ENCODE measurements around the gene CD7. TPM values are rescaled to one million over a fixed set of nuclear protein-coding genes. Genes with fewer than 3 reads are reported as not detected.
A peak's percentile ranks its signal among the peaks of the same experiment; 100 is the strongest.

The CD7 gene
- total RNA-seq, 1 experiment from 2014 or later, result not detected

DNA sequence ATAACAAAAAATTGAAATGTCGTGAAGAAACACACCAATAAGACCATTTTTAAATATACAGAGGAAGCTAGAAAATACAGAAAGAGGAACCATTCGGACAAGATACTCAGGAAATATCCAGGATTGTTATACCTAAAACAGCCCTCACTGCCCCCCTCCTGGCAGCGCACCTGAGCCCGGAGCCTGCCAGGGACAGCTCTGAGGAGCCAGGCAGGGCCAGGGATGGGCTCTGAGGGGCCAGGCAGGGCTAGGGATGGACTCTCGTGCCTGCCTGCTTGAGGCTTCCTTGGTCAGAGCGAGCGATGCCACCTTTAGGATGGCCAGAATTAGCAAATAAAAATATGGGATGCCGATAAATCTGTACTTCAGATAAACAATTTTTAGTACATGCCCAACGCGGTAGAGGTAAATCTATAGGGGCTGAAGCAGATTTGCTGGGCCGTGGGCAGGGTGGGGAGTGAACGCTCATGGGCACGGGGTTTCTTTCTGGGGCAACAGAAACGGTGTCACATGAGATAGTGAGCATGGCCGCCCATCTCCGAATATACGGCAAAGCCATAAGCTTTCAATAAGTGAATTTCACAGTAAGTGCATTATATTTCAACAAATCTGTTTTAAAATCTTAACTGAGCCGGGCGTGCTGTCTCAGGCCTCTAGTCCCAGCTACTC, 25.7 kb downstream of the CD7 start:
- H3K36me3 ChIP-seq (ENCODE audit: insufficient read depth, low read length, poor library complexity, severe bottlenecking), result no peaks in the 10 kb centered on the region
- no peaks in the 10 kb centered on the region for H3K9me3 ChIP-seq (ENCODE audit: low read depth, low read length, poor library complexity, severe bottlenecking)
- TF ChIP-seq, protein P1, sequence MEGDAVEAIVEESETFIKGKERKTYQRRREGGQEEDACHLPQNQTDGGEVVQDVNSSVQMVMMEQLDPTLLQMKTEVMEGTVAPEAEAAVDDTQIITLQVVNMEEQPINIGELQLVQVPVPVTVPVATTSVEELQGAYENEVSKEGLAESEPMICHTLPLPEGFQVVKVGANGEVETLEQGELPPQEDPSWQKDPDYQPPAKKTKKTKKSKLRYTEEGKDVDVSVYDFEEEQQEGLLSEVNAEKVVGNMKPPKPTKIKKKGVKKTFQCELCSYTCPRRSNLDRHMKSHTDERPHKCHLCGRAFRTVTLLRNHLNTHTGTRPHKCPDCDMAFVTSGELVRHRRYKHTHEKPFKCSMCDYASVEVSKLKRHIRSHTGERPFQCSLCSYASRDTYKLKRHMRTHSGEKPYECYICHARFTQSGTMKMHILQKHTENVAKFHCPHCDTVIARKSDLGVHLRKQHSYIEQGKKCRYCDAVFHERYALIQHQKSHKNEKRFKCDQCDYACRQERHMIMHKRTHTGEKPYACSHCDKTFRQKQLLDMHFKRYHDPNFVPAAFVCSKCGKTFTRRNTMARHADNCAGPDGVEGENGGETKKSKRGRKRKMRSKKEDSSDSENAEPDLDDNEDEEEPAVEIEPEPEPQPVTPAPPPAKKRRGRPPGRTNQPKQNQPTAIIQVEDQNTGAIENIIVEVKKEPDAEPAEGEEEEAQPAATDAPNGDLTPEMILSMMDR (conservative IDR thresholded peaks at IDR 0.05; ENCODE audit: low read depth, low read length), result no peak
- no peak for TF ChIP-seq EZH2 (IDR thresholded peaks at IDR 0.05; ENCODE audit: borderline replicate concordance, low read depth, low read length, poor library complexity, severe bottlenecking)
- H3K27ac ChIP-seq (ENCODE audit: low read depth, low read length, poor library complexity, severe bottlenecking), result peak overlapping the region; percentile 92
- ChIA-PET CTCF (no interaction called here), POLR2A (ENCODE audit: low non-redundant PET) (no interaction called here)
- peak overlapping the region; percentile 88 for H3K4me3 ChIP-seq (ENCODE audit: low read depth, low read length, poor library complexity, severe bottlenecking)
- no peak for DNase-seq (ENCODE audit: low spot score)
- peaks cover 9% of the 10 kb centered on the region for H3K4me1 ChIP-seq (ENCODE audit: insufficient read depth, low read length, poor library complexity, severe bottlenecking)
- intact Hi-C loops (cut with micrococcal nuclease; ENCODE audit: unreplicated experiment), result no loop called here
- BruUV-seq (replicated peaks), result no TSS peak
- no peaks in the 10 kb centered on the region for H3K27me3 ChIP-seq (replicated peaks; ENCODE audit: insufficient read depth, low read depth, low read length, poor library complexity)

DNA sequence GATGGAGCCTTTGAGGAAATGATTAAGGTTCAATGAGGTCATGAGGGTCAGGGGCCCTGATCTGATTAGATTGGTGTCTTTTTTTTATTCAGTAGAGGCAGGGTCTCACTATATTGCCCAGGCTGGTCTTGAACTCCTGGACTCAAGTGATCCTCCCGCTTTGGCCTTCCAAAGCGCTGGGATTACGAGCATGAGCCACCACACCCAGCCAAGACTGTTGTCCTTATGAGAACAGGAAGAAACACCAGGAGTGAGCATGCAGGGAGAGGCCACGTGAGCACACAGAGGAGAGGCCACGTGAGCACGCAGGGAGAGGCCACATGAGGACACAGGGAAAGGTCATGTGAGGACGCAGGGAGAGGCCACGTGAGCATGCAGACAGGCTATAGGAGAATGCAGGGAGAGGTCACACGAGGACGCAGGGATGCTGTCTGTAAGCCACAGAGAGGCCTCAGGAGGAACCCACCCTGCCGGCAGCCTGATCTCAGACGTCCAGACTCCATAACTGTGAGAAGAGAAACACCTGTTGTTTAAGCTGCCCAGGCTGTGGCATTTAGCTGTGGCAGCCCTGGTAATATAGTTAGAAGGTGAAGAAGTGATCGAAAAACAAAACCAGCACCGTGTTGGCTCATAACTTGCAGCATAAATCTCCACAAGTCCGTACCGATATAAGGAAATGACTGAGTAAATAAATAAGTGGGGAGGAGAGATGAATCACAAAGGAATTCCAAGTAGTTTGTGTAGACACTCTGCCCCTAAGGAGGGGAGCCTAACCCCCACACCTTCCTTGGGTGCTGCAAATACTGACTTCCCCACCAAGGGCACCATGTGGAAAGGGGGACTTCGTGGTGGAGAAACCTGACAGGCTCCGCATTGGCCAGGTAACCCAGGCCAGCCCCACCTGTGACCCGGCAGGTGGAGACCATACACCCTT, 29.3 kb downstream of the CD7 start:
- intact Hi-C loops (cut with micrococcal nuclease; ENCODE audit: unreplicated experiment), result no loop called here
- H3K4me1 ChIP-seq (ENCODE audit: insufficient read depth, low read length, poor library complexity, severe bottlenecking), result peaks cover 8% of the 10 kb centered on the region
- H3K9me3 ChIP-seq (ENCODE audit: low read depth, low read length, poor library complexity, severe bottlenecking), result no peaks in the 10 kb centered on the region
- POLR2A ChIA-PET (ENCODE audit: low non-redundant PET), result no interaction called here
- no peak for DNase-seq (ENCODE audit: low spot score)
- CTCF ChIA-PET, result no interaction called here
- H3K27me3 ChIP-seq (replicated peaks; ENCODE audit: insufficient read depth, low read depth, low read length, poor library complexity), result no peaks in the 10 kb centered on the region
- BruUV-seq (replicated peaks), result no TSS peak
- no peak overlapping the region for H3K4me3 ChIP-seq (ENCODE audit: low read depth, low read length, poor library complexity, severe bottlenecking)
- TF ChIP-seq, protein P1 (conservative IDR thresholded peaks at IDR 0.05; ENCODE audit: low read depth, low read length), result no peak
- no peak for TF ChIP-seq EZH2 (IDR thresholded peaks at IDR 0.05; ENCODE audit: borderline replicate concordance, low read depth, low read length, poor library complexity, severe bottlenecking)
- H3K27ac ChIP-seq (ENCODE audit: low read depth, low read length, poor library complexity, severe bottlenecking), result no peak overlapping the region
- no peaks in the 10 kb centered on the region for H3K36me3 ChIP-seq (ENCODE audit: insufficient read depth, low read length, poor library complexity, severe bottlenecking)

DNA sequence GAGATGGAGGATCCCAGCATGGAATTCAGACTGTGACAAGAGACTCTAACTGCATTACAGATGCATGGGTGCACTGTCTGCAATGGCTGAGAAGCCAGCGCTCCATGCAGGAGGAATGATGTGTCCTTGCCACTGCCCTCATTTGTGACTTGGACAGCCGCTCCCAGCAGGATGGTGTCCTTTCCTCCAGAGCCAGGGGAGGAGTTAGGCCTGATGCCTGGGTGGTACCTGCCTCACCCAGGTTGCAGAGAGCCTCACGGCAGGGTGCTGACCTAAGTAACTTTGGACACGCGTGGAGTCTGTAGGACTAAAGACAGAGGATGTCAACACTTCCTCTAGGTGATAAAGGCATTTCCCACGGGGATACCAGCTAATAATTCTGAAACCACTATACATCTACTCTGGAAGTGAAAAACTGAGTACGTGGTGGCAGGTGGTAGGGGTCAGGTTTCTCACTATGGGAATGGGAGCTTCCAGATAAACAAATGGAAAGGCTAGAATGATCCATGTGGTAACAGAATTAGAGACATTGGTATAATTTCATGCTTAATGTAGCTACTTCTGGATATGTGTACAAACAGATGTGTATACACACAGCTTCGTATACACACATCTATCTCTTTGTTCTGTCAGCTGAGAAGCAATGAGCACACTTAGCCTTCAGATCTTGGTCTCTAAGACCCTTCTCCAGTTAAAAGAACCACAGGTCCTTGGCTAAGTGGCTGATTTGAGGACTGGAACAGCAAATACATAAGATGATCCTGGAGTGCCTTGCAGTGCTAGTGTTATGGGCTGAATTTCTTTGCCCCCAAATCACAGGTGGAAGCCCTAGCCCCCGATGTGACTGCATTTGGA, 30.2 kb downstream of the CD7 start:
- no peaks in the 10 kb centered on the region for H3K9me3 ChIP-seq (ENCODE audit: low read depth, low read length, poor library complexity, severe bottlenecking)
- POLR2A ChIA-PET (ENCODE audit: low non-redundant PET), result no interaction called here
- BruUV-seq (replicated peaks), result no TSS peak
- no peaks in the 10 kb centered on the region for H3K36me3 ChIP-seq (ENCODE audit: insufficient read depth, low read length, poor library complexity, severe bottlenecking)
- no peak overlapping the region for H3K4me3 ChIP-seq (ENCODE audit: low read depth, low read length, poor library complexity, severe bottlenecking)
- no peak for DNase-seq (ENCODE audit: low spot score)
- CTCF ChIA-PET, result no interaction called here
- H3K27ac ChIP-seq (ENCODE audit: low read depth, low read length, poor library complexity, severe bottlenecking), result no peak overlapping the region
- no peak for TF ChIP-seq EZH2 (IDR thresholded peaks at IDR 0.05; ENCODE audit: borderline replicate concordance, low read depth, low read length, poor library complexity, severe bottlenecking)
- TF ChIP-seq, protein P1 (conservative IDR thresholded peaks at IDR 0.05; ENCODE audit: low read depth, low read length), result no peak
- intact Hi-C loops (cut with micrococcal nuclease; ENCODE audit: unreplicated experiment), result no loop called here
- H3K4me1 ChIP-seq (ENCODE audit: insufficient read depth, low read length, poor library complexity, severe bottlenecking), result peaks cover 9% of the 10 kb centered on the region
- H3K27me3 ChIP-seq (replicated peaks; ENCODE audit: insufficient read depth, low read depth, low read length, poor library complexity), result no peaks in the 10 kb centered on the region

Measured in A673 (cell line).